Measurements from ENCODE around the gene CCL1.

Gene CCL1

GRCh38 chr17:34389126-34389750 lies 26.2 kb upstream of the CCL1 start:
- no peak for TF ChIP-seq GATA3 (IDR thresholded peaks at IDR 0.05; ENCODE audit: low read depth, low read length)

- TF ChIP-seq GATA3 (IDR thresholded peaks at IDR 0.05; ENCODE audit: low read depth, low read length) (no peak), GATA2 (IDR thresholded peaks at IDR 0.05; ENCODE audit: low read depth, low read length) (no peak)
These were observed 24.5 kb upstream of the CCL1 start for GRCh38 chr17:34387566-34387965.

- TF ChIP-seq GATA2 (IDR thresholded peaks at IDR 0.05; ENCODE audit: low read depth, low read length) (no peak), GATA3 (IDR thresholded peaks at IDR 0.05; ENCODE audit: low read depth, low read length) (no peak)
These were observed 23.9 kb upstream of the CCL1 start for GRCh38 chr17:34386697-34387550.

- TF ChIP-seq GATA2 (IDR thresholded peaks at IDR 0.05; ENCODE audit: low read depth, low read length) (no peak), GATA3 (IDR thresholded peaks at IDR 0.05; ENCODE audit: low read depth, low read length) (no peak)
These were observed 23.3 kb upstream of the CCL1 start for GRCh38 chr17:34386343-34386696.

GRCh38 chr17:34384822-34385605 lies 22.0 kb upstream of the CCL1 start:
- TF ChIP-seq GATA2 (IDR thresholded peaks at IDR 0.05; ENCODE audit: low read depth, low read length) (no peak), GATA3 (IDR thresholded peaks at IDR 0.05; ENCODE audit: low read depth, low read length) (no peak)

- no peak for TF ChIP-seq GATA2 (IDR thresholded peaks at IDR 0.05; ENCODE audit: low read depth, low read length)
- TF ChIP-seq GATA3 (IDR thresholded peaks at IDR 0.05; ENCODE audit: low read depth, low read length) = no peak
These were observed 21.2 kb upstream of the CCL1 start for GRCh38 chr17:34384271-34384670.

- no peak for TF ChIP-seq GATA3 (IDR thresholded peaks at IDR 0.05; ENCODE audit: low read depth, low read length)
These were observed 20.2 kb upstream of the CCL1 start for GRCh38 chr17:34383216-34383615.

GRCh38 chr17:34382621-34383124 lies 19.6 kb upstream of the CCL1 start:
- TF ChIP-seq GATA3 (IDR thresholded peaks at IDR 0.05; ENCODE audit: low read depth, low read length) = no peak
- no peak for TF ChIP-seq GATA2 (IDR thresholded peaks at IDR 0.05; ENCODE audit: low read depth, low read length)

- no peak for TF ChIP-seq GATA3 (IDR thresholded peaks at IDR 0.05; ENCODE audit: low read depth, low read length)
- TF ChIP-seq GATA2 (IDR thresholded peaks at IDR 0.05; ENCODE audit: low read depth, low read length) = no peak
These were observed 16.8 kb upstream of the CCL1 start for GRCh38 chr17:34379868-34380267.

- TF ChIP-seq GATA3 (IDR thresholded peaks at IDR 0.05; ENCODE audit: low read depth, low read length) = no peak
- TF ChIP-seq GATA2 (IDR thresholded peaks at IDR 0.05; ENCODE audit: low read depth, low read length) = no peak
These were observed 15.7 kb upstream of the CCL1 start for GRCh38 chr17:34378664-34379101.

GRCh38 chr17:34377078-34377823 lies 14.2 kb upstream of the CCL1 start:
- TF ChIP-seq GATA3 (IDR thresholded peaks at IDR 0.05; ENCODE audit: low read depth, low read length) = no peak
- TF ChIP-seq GATA2 (IDR thresholded peaks at IDR 0.05; ENCODE audit: low read depth, low read length) = no peak

- TF ChIP-seq GATA3 (IDR thresholded peaks at IDR 0.05; ENCODE audit: low read depth, low read length) (no peak), GATA2 (IDR thresholded peaks at IDR 0.05; ENCODE audit: low read depth, low read length) (no peak)
These were observed 12.5 kb upstream of the CCL1 start for GRCh38 chr17:34375426-34375997.

- TF ChIP-seq GATA3 (IDR thresholded peaks at IDR 0.05; ENCODE audit: low read depth, low read length) = no peak
- no peak for TF ChIP-seq GATA2 (IDR thresholded peaks at IDR 0.05; ENCODE audit: low read depth, low read length)
These were observed 11.4 kb upstream of the CCL1 start for GRCh38 chr17:34374457-34374856.

Measured in SH-SY5Y (cell line).